HEK293 (cell line): ENCODE results near the gene VWA5A.

Experiments
- CTCF ChIP-seq: fragments of 450-650 bp; formaldehyde crosslinking; IDR thresholded peaks from 2 replicates; pipeline ENCODE4 v1.5.1; 2016; ENCODE audit warnings: missing biosample characterization, missing genetic modification characterization
- PRDM1 ChIP-seq: fragments of 450-650 bp; formaldehyde crosslinking; IDR thresholded peaks from 2 replicates; pipeline ENCODE4; 2016; ENCODE audit warnings: missing biosample characterization, missing genetic modification characterization
- REST ChIP-seq: fragments of 450-650 bp; formaldehyde crosslinking; IDR thresholded peaks from 2 replicates; pipeline ENCODE4 v1.5.1; 2016; ENCODE audit warnings: missing biosample characterization, missing genetic modification characterization
- YY1 ChIP-seq: fragments of 450-650 bp; formaldehyde crosslinking; IDR thresholded peaks from 2 replicates; pipeline ENCODE4 v1.5.1; 2018; ENCODE audit warnings: missing biosample characterization, missing genetic modification characterization
- ZFP3 ChIP-seq: fragments of 450-650 bp; formaldehyde crosslinking; IDR thresholded peaks from 2 replicates; pipeline ENCODE4 v1.5.1; 2016; ENCODE audit warnings: low read depth, missing biosample characterization, missing genetic modification characterization
- ZNF558 ChIP-seq: fragments of 450-650 bp; formaldehyde crosslinking; IDR thresholded peaks from 2 replicates; pipeline ENCODE4 v1.5.1; 2016; ENCODE audit warnings: missing biosample characterization, missing genetic modification characterization
- ZNF658 ChIP-seq: fragments of 450-650 bp; formaldehyde crosslinking; IDR thresholded peaks from 2 replicates; pipeline ENCODE4; 2016; ENCODE audit warnings: missing biosample characterization, missing genetic modification characterization
- ZNF701 ChIP-seq: fragments of 450-650 bp; formaldehyde crosslinking; IDR thresholded peaks from 2 replicates; pipeline ENCODE4 v1.5.1; 2016; ENCODE audit warnings: missing biosample characterization, missing genetic modification characterization
- TF ChIP-seq, protein P1 (sequence below): fragments of 450-650 bp; formaldehyde crosslinking; IDR thresholded peaks from 2 replicates; pipeline ENCODE4 v1.5.1; 2017; ENCODE audit warnings: missing biosample characterization, missing genetic modification characterization

- no peak for TF ChIP-seq CTCF
- no peak for TF ChIP-seq REST (tag by site-specific recombination)
- TF ChIP-seq PRDM1 (tag by site-specific recombination): no peak
- TF ChIP-seq ZNF658: no peak
- TF ChIP-seq ZNF558 (tag by site-specific recombination): no peak
- no peak for TF ChIP-seq ZFP3 (tag by site-specific recombination)
- TF ChIP-seq YY1 (tag by site-specific recombination): no peak
- no peak for TF ChIP-seq ZNF701
- TF ChIP-seq, protein P1, sequence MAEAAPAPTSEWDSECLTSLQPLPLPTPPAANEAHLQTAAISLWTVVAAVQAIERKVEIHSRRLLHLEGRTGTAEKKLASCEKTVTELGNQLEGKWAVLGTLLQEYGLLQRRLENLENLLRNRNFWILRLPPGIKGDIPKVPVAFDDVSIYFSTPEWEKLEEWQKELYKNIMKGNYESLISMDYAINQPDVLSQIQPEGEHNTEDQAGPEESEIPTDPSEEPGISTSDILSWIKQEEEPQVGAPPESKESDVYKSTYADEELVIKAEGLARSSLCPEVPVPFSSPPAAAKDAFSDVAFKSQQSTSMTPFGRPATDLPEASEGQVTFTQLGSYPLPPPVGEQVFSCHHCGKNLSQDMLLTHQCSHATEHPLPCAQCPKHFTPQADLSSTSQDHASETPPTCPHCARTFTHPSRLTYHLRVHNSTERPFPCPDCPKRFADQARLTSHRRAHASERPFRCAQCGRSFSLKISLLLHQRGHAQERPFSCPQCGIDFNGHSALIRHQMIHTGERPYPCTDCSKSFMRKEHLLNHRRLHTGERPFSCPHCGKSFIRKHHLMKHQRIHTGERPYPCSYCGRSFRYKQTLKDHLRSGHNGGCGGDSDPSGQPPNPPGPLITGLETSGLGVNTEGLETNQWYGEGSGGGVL (tag by site-specific recombination): no peak
These were observed 33.8 kb upstream of the VWA5A start for GRCh38 chr11:124081483-124081882.
